Fibroblast of skin of back (primary cell): ENCODE measurements around the gene HYPK. TPM values are rescaled to one million over a fixed set of nuclear protein-coding genes. Genes with fewer than 3 reads are reported as not detected.
A peak's percentile ranks its signal among the peaks of the same experiment; 100 is the strongest.

Source experiments
- DNase-seq: peaks from one replicate; pipeline ENCODE4 v3.0.0-alpha.2; 2013
- polyA plus RNA-seq, 2 experiments: library from polyadenylated mRNA; unstranded; fragments of 120-200 nt; gene quantifications; one replicate each; pipeline ENCODE4 v1.2.1, GENCODE V29; 2013; ENCODE audit not compliant: insufficient read length in 2 of 2

The HYPK gene, protein sequence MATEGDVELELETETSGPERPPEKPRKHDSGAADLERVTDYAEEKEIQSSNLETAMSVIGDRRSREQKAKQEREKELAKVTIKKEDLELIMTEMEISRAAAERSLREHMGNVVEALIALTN
- polyA plus RNA-seq (2013, experiment 1 of 2; ENCODE audit: insufficient read length) = 8.0 TPM
- polyA plus RNA-seq (2013, experiment 2 of 2; ENCODE audit: insufficient read length) = 2.6 TPM

DNA sequence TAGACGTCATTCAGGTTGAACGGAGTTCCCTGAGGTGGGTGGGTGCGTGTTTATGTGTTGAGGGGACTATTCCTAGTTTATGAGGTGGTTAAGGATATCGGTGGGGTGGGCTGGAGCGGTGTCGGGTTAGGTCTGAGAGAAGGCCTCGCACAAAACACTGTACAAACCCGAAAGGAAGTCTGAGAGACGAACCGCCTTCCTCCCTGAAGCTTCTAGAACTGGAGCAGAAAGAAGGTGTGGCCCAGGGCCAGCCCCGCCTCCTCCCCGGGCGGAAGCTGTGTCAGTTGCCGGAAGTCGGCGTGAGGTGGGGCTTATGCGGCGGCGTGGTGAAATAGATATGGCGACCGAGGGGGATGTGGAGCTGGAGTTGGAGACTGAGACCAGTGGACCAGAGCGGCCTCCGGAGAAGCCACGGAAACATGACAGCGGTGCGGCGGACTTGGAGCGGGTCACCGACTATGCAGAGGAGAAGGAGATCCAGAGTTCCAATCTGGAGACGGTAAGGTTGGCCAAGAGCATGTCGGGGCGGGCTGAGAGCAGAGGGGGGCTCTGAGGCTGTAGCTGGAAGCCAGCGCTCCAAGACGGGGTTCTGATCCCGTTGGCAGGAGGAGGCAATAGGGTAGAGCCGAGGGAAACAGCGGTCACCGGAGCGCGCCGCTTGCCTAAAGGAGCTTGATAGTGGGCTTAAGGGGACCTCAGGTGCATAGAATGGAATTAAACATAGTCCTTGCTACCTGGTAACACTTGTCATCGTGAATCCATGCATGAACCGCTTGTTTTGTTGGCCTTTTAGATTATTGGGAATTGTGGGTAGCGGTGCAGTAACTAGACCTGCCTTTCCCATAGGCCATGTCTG is at the start of gene HYPK:
HYPK (plus strand) TSS at position 314 of the 856 bp plus-strand sequence; CDS start at position 338, 24 bp downstream.
- peak; percentile 87 for DNase-seq

DNA sequence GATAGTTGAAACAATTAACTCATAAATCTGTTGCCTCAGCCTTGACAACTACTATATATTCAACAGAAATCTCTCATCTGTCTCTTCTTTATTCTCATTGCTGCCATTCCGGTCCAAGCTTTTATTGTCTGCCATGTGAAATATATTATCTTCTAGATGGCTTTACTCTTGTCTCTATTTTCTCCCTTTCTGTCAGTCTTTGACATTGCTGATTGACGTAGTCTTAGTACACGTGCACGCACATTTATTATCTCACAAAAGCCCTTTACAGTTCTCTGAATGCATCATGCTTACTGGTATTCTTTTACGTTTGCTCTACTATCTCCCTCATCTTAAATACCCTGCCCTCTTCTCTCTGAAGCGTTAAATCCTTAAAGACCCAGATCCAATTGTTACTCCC is 48.5 kb upstream of the HYPK start:
- no peak for DNase-seq

DNA sequence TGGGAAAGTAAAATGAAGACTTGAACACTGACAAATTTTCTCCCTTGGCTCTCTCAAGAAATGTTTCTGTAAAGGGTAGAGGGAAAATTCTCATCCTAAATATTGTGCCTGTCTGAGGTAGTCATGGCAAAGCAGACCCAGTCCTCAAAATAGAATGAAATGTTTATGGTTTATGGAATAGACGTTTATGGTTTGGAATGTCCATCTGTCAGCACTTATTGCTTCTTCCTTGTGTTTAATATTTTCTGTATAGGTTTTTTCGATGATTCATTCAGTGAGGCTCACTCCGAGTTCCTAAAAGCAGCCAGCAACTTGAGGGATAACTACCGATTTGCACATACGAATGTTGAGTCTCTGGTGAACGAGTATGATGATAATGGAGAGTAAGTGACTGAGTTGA is 37.6 kb upstream of the HYPK start:
- DNase-seq = peak; percentile 70

DNA sequence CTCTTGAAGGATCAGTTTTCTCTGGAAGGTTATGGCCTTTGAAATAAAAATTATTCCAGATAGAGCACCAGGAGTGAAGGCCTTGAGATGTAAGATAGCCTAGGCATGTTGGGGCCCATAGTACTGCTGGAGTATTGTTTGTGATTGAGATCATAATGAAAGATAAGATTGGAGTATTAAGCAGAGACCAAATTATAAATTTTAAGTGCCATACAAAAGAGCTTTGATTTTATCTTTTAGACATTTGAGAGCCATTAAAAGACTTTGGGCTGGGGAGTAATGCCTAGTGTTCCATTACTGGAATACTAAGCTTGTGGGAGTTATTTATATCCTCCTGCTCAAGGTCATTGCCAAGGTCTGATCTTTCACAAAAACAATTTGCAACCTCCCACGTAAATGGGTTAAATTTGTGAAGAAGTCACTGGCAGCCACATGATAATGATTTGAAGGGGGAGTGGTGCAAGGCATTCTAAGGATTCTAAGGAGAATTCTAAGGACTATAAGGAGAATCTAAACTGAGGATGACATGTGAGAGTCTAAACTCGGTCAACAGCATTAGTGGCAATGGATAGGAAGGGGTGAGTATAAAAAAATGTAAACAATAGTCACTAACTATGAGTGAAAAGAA is 36.5 kb upstream of the HYPK start:
- DNase-seq = no peak

DNA sequence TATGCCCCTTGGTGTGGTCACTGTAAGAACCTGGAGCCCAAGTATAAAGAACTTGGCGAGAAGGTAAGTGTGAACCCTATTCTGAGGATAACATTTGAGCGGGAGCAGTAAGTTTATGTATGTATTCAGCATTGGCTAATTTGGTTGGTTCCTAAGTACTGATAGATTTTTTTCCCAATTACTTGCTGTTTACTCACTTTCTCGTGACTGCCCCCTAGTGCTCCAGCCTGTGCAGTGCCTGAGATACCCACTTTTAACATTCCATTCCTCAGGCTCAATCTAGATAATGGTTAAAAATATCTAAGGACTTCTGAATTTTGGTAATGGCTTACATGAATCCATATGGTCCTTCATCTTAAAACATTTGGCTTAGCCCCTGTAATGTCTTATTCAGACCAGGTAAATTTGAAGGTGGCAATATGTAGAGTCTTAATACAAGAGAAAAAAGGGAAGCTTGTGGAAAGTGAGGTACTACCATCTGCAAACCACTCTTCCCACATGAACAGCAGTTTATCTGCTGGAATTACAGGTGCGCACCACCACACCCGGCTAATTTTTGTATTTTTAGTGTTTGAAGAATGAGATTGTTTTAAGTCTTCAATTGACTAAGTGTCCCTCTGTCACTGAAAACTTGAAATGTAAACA is 30.7 kb upstream of the HYPK start:
- DNase-seq = peak; percentile 63

DNA sequence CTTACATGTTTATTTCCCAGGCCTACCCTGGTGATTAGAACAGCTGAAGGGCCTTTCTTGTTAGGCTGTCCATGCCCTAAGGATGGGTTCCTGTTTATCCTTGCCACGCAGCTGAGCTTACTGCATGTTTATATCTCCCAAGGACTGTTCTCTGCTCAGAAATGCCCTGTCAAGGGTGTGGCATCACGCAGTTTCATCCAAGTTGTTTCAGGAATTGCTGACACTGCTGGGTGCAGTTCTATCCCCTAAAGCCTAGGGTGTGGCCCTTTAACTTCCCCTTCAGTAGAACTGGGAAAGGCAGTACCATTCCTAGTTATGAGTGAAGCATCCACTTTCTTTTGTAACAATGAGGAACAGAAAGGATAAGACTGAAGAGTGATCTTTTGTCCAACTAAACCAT is 28.6 kb upstream of the HYPK start:
- no peak for DNase-seq

DNA sequence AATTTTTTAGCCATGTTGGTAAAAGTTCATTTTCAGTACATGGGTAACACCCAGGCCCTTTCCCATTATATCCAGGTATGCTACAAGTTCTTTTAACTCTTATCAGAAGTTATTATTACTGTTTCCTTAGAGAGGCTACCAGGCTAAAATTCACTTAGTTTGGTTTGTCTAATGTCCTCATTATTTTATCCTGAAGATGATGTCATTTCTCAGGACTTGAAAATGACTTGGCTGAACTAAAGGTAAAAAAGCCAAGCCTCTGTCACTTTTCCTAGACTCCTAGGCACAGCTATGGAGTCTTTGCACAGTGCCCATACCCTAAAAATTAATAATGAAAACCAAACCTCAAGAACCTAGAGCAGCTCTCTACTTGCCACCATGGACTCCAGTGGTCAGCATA is 27.8 kb upstream of the HYPK start:
- DNase-seq = no peak

DNA sequence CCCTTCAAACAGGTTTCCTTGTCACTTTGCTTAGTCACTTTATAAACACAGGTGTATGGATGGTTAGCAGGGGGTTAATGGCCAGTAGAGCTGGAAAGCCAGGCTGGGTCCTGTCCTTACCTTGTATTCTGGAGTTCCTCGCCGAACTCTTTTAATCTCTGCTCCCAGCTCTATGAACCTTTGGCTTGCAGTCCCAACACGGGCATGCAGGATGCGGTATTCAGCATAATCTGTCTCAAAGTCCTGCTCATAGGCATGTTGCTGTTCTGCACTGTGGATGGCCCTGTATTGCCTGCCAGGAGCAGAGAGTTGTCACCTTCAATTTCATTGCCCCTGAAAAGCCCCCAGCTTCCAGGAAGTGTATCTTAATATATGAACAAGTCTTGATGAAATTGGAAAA is 26.3 kb upstream of the HYPK start:
- no peak for DNase-seq

DNA sequence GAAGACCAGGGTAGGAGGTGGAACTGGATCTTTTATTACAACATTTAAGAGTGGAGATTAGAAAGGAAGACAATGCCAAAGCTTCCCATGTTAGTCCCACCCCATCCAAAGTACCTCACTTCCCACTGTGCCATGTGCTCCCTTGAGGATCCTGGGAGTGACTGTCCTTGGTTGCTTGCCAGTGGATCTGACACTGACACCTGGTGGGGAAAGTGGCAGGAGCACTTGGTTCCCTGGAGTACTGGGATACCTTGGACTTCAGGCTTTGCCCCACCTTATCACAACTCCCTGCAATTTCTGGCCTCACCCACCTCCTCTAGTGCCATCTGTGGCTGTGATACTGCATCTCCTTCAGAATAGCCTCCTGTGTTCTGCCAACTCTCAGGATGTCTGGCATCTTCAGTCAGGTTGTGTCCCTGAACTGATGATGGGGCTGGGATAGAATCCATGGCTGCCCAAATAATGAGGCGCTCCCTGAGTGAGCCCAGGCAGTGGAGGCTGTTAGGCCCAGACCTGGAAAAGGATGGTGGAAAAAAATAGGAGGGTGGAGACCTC is 24.9 kb upstream of the HYPK start:
- DNase-seq = peak; percentile 63

DNA sequence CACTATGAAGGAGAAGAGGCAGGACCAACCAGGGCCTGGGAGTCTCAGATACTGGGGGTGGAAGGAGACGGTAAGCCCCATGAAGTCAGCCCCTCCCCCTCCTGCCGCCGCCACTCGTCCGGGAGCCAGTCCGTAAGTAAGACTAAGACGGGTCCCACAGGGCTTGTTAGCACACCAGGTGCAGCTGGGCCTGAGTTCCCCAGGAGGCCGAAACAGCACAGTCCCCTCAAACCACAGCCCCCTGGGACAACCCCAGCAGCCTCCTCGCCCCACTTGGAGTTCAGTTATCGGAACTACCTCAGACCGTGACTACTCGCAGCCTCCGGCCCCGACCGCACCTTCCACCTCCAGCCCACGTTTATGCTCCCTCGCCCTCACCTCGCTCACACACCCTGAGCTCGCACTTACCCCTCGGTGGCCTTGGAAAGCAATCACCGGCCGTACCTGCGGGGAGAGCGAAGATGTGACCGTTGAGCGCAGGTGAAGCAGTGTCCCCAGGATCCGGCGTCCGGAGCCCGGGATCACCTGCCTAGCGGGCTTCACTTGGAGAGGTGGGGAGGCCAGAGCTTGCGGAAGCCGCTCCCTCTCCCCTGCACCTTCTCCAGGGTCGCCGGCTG is 24.2 kb upstream of the HYPK start:
- no peak for DNase-seq

DNA sequence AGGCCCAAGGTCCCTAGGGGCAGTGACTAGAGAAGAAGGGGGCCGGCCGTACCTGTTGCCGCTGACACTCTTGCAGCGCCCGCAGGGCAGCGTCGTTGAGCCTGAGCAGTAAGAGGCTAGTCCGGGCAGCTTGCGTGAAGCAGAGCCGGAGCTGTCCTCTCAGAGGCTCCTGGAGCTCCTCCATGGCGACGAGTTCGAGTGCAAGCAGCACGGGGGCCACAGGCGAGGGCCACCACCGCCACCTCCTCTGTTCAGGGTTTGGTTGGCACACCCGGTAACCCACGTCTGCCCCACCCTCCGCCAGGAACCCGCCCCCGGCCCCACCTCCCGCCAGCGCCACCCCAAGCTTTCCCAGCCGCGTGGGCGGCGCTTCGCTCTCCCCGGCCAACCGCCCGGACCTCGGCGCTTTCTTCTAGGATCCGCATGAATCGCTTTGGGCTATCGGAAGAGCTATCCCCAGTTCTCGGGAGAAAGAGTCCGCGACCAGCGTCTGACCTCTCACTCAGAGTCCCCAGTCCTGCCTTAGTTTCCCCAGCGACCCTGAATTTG is 23.6 kb upstream of the HYPK start, which contains the start of gene ELL3:
ELL3 (minus strand) TSS at position 249 of the 549 bp plus-strand sequence; CDS start at position 184, 65 bp downstream.
- peak; percentile 74 for DNase-seq

DNA sequence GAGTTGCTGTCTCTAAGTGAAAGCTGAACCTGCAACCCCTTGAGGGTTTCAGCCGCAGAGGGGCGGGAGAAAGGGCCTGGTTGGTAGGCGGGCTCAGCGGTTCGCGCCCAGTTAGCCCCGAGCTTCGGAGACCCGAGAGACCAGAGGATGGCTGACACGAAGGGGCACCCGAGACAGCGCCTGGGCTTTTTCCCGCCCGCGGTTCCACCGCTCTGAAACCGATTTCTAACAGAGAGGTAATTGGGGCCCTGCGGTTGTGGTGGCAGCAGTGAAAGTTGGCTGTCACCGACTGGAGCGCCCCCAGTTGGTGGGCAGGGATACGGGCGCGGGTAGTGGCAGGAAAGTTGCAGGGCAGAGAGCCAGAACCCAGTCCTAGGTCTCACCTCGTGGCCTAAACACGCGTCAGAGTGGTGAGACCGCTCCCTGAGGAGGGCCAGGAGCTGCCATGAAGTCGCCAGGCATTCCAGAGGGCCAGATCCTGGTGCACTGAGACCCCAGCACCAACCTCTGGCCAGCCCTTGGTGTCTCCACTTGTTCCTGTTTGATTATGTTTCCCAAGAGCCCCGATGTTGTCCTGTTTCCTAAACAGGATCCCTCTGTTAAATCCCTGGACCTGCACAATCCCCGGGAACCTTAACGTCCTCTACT is 23.0 kb upstream of the HYPK start:
- DNase-seq = peak; percentile 75

DNA sequence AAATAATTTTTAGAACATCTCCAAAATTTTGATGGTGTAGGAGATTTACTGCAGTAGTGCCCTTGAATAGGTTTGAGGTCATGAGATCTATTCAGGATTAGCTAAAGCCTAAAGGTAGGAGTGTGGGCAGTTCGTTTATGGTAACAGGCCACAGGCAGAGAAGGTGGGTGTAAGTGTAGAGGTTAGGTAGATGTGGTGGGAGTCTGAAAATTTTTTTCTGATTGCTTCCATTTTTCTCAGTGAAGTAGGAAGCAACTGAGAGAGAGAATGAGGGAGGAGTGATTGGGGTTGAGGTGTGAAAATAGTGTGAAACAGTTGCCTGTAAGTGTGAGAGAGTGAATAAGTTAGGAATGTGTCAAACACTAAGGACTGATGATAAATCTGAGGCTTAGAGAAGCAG is 21.4 kb upstream of the HYPK start:
- no peak for DNase-seq

DNA sequence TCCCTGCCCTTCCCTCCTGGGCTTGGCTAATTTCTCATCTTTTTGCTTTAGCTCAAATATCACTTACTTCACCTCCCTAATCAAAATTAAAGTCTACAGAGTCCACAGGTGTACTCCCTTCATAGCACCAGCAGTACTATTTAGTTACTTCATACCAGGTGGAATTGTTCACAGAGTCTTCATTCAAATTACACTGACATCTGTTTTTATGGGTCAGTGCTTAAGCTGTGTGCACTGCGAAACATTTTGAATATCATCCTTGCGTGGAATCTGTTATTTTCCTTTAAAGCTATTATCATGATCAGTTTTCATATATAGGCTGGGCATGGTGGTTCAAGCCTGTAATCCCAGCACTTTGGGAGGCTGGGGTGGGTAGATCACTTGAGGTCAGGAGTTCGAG is 11.0 kb upstream of the HYPK start:
- no peak for DNase-seq

DNA sequence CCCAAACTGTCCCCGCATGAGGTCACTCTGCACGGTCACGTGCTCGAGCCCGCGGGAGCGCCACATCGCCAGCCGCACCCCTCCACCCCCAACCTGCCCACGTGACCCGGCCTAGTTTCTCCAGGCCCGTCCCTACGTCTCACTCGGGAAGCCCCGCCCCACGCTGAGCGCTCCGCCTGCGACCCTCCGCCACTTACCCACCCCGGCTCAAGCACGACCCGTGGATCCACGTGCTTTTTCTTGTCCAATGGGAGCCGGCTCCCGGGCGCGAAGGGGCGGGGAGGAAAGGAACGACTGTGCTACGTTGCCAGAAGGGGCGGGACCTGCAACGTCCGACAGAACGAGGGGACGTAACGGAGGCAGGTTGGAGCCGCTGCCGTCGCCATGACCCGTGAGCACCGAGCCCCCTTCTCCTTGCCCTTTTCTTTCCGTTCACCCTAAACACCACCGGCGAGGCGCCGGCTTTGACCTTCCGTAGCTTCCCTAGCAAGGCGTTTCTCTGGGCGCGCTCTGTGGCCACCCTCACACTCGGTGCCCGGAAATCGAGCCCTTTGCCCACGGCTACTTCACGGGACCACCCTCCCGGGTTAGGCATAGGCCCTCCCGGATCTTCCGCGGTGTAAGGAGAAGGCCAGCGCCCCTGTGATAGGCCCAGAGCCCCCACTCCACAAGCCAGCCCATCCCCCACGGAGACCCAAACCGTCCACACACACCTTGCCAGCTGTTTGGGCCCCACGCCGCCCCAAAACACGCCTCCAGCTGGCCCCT is 8.2 kb upstream of the HYPK start, which contains the start of gene SERF2:
SERF2 (plus strand) TSS at position 328 of the 768 bp plus-strand sequence; CDS start at position 385, 57 bp downstream.
- peak; percentile 99 for DNase-seq

DNA sequence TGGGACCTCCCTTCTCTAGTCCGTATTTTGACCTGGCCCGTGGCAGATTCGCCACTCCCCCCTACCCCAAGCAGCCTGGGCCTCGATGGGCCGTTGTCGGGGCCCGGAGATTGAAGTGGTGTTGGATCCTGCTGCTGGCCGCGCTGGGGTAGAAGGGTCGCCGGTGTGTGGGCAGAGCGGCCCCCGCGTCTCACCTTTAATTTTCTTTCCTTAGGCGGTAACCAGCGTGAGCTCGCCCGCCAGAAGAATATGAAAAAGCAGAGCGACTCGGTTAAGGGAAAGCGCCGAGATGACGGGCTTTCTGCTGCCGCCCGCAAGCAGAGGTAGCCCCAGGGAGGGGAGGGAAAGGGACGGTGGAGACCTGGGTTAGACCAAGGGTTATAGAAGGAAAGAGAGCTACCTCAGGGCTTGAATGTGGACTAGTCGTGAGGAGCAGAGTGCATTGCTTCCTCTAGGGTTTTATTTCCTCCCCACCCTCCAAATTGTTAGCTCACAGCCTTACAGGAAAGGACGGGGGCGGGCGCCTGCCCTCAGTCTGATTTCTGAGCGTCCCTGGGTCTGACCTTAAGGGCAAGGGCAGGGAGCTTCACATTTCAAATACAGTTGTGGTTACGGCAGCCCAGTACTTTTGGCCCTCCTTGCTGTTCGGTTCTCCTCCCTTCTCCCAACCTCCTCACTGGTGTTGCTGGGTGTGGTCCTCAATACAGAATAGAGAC is 7.5 kb upstream of the HYPK start:
- DNase-seq = peak; percentile 56

DNA sequence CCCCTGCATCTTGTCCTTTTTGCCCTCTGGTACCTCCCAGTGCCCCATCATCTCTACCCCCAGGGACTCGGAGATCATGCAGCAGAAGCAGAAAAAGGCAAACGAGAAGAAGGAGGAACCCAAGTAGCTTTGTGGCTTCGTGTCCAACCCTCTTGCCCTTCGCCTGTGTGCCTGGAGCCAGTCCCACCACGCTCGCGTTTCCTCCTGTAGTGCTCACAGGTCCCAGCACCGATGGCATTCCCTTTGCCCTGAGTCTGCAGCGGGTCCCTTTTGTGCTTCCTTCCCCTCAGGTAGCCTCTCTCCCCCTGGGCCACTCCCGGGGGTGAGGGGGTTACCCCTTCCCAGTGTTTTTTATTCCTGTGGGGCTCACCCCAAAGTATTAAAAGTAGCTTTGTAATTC is 6.8 kb upstream of the HYPK start:
- DNase-seq = no peak

DNA sequence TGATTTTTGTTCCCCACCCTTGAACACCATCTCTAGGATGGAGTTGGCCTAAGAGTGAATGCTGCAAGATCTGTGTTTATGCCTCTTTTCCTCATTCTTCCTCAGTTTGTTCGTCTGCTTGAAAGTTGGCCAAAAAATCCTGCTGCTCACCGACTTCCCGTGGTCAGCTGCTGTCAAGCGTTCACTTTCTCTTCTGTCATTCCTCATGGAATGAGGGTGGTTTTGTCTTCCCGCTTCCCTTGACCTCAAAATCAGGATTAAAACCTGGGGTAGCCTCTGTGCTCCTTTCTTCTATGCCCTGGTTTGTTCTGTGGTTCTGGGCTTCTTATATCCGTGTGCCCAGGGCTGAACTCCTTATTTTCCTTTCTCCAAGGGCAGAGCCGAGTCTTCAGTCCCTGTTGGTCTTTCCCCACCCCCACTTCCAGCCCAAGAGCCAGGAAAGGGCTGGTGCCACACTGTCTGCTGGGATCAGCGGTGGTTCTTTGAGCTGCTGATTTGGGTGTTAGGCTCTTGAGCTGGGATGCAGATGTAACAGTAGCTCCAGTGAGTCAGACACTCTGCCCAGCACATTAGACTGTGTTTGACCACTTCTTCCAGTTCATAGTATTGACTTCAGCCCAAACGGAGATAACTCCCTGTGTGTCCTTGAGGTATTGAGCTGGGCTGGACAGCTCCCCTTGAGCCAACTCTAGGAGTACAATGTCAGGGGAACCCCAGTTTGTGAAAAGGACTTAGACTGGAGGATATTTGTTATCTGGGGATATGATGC is 5.9 kb upstream of the HYPK start:
- peak; percentile 35 for DNase-seq

DNA sequence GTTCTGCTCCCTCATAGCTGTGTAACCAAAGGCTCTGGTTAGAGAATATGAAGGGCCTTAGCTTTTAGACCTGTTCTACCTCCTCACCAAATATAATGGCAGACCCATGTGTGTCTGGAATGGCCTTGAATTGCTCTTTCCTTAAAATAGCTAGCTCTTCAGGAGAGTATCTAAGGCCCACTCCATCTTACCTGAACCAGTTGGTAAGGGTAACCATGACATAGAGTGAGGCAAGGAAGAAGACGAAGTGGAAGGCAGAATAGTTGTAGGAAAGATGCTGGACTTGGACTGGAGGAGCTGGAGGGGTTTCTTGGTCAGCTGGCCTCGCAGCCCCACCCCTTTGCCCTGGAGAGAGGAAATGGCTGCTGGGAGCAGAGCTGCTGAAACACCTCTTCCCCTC is 5.2 kb upstream of the HYPK start:
- DNase-seq = no peak
